ENCODE measurements around the gene DAZAP1.

DNA sequence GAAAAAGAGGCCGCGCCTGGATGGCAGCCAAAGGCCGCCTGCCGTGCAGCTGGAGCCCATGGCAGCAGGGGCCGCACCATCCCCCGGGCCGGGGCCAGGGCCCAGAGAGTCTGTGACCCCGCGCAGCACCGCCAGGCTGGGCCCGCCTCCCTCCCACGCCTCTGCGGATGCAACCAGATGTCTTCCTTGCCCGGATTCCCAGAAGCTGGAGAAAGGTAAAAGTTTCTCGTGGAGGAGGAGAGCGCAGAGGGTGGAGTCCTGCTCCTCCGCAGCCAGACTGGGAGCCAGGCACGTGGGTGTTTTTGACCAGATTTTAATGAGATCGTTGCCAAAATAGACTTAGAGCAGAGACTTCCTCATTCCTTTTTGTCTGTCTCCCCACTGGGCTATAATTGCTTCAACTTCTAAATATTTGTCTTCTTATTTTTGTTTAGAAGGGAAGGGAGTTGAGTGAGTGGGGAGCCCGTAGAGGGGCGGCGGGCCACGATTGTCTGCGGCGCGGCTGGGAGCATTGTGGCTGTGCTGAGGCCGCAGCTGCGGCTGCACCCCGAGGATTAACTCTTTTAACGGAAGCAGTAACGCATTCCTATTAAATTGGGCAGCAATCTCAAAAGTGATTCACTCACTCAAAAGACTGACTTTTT lies 46.4 kb upstream of the DAZAP1 start:
- TF ChIP-seq EP300 (IDR thresholded peaks at IDR 0.05) (no peak), POLR2A (IDR thresholded peaks at IDR 0.05) (no peak), POLR2AphosphoS5 (IDR thresholded peaks at IDR 0.05) (no peak)
- TF ChIP-seq, protein P1, sequence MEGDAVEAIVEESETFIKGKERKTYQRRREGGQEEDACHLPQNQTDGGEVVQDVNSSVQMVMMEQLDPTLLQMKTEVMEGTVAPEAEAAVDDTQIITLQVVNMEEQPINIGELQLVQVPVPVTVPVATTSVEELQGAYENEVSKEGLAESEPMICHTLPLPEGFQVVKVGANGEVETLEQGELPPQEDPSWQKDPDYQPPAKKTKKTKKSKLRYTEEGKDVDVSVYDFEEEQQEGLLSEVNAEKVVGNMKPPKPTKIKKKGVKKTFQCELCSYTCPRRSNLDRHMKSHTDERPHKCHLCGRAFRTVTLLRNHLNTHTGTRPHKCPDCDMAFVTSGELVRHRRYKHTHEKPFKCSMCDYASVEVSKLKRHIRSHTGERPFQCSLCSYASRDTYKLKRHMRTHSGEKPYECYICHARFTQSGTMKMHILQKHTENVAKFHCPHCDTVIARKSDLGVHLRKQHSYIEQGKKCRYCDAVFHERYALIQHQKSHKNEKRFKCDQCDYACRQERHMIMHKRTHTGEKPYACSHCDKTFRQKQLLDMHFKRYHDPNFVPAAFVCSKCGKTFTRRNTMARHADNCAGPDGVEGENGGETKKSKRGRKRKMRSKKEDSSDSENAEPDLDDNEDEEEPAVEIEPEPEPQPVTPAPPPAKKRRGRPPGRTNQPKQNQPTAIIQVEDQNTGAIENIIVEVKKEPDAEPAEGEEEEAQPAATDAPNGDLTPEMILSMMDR (IDR thresholded peaks at IDR 0.05): no peak

Measured in suprapubic skin (tissue), 4 donors.